ENCODE measurements around the gene PIH1D2. TPM values are rescaled to one million over a fixed set of nuclear protein-coding genes. Genes with fewer than 3 reads are reported as not detected.

Gene PIH1D2
- total and polyA plus RNA-seq, 2 of the 8 experiments (the other 6 are each of a cell fraction or from before 2014, with no cell fraction given) = 0.53 to 0.73 TPM

DNA sequence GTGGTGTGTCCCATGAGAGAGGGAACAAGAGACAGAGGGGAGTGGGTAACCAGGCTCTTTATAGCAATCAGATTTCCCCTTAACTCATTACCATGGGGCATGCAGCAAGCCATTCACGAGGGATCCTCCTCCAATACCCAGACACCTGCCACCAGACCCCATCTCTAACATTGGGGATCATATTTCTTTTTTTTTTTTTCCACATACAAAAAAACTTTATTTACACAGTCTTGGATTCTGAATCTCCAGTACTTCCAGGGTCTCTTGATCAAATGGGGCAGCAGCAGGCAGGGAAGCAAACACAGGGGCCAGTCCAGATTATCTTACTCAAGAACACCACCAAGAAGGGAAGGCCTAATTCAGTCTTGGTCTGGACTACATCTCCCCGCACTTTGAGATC is 44.4 kb downstream of the PIH1D2 start:
- H4K5ac ChIP-seq (ENCODE audit: insufficient read length, low read depth, low read length) = no peak overlapping the region
- no peak overlapping the region for H3K4me3 ChIP-seq (ENCODE audit: extremely low read depth in 1 of 4, insufficient read depth in 2 of 4, low read depth in 3 of 4, low read length in 4 of 4)
- CTCF ChIA-PET (ENCODE audit: partially characterized antibody) = no interaction called here
- WGBS, 2 experiments (ENCODE audit: extremely low coverage in 1 of 2, insufficient coverage in 1 of 2, insufficient read length in 1 of 2, insufficient replicate concordance in 2 of 2, low coverage in 1 of 2, low lambda C conversion rate in 2 of 2, missing lambda C conversion rate in 1 of 2) = 90% methylated on average over 2 of the region's 2 CpGs; no CpG with 5 or more reads in 1 of the 2 experiments
- no peak overlapping the region for H2BK12ac ChIP-seq (ENCODE audit: low read depth, low read length)
- no peak overlapping the region for H2AK5ac ChIP-seq (ENCODE audit: low read depth, low read length)
- H3K9ac ChIP-seq (replicated peaks in 1 of 4; ENCODE audit: extremely low read depth in 1 of 4, low read depth in 3 of 4, low read length in 3 of 4) = no peak overlapping the region
- no peaks in the 10 kb centered on the region for H3K79me1 ChIP-seq (ENCODE audit: low read depth, low read length)
- no peak overlapping the region for H2BK5ac ChIP-seq (ENCODE audit: low read depth, low read length)
- no peaks in the 10 kb centered on the region for H3K9me3 ChIP-seq (ENCODE audit: insufficient read depth in 2 of 2, low read depth in 1 of 2, low read length in 1 of 2)
- no peak overlapping the region for H3K23ac ChIP-seq (ENCODE audit: insufficient read length)
- peaks cover 5 to 10% of the 10 kb centered on the region in 2 experiments for H3K79me2 ChIP-seq (ENCODE audit: control insufficient read depth in 1 of 2, insufficient read depth in 2 of 2, low read length in 2 of 2)
- DNase-seq (ENCODE audit: low read depth in 1 of 2, low spot score in 2 of 2) (no peak), FAIRE-seq (no peak)
- peaks cover 13 to 56% (median 40%) of the 10 kb centered on the region in 4 experiments for H3K36me3 ChIP-seq (ENCODE audit: control insufficient read depth in 2 of 4, insufficient read depth in 4 of 4, low read length in 3 of 4)
- H3K4me1 ChIP-seq (replicated peaks in 1 of 4; ENCODE audit: control insufficient read depth in 3 of 4, insufficient read depth in 4 of 4, low read length in 3 of 4) = 0 out of 7 replicates have a peak, but pooled peaks cover 0 to 3% (median 0%) of the 10 kb centered on the region in 4 experiments
- POLR2A ChIA-PET (ENCODE audit: partially characterized antibody) = no interaction called here
- H3K56ac ChIP-seq (replicated peaks; ENCODE audit: insufficient read length, low read depth, low read length) = no peak overlapping the region
- peaks cover 7% of the 10 kb centered on the region for H3K23me2 ChIP-seq (ENCODE audit: low read depth, low read length)
- no peak overlapping the region for H3K4me2 ChIP-seq (ENCODE audit: insufficient read depth in 1 of 2, low read depth in 2 of 2, low read length in 2 of 2)
- no peak overlapping the region for H3K14ac ChIP-seq (ENCODE audit: insufficient read length)
- H4K8ac ChIP-seq (ENCODE audit: extremely low read depth, insufficient read depth, low read length) = no peak overlapping the region
- no peak overlapping the region for H4K91ac ChIP-seq (replicated peaks; ENCODE audit: insufficient read length, low read length)
- no peak overlapping the region for H3K18ac ChIP-seq (ENCODE audit: extremely low read depth, low read length)
- no peak overlapping the region for H2BK15ac ChIP-seq (ENCODE audit: low read length)
- H3K4ac ChIP-seq (replicated peaks; ENCODE audit: insufficient read length, low read depth, low read length) = no peak overlapping the region
- no peak overlapping the region for H3K27ac ChIP-seq (ENCODE audit: low read depth, low read length)
- H2BK120ac ChIP-seq (replicated peaks; ENCODE audit: low read depth, low read length) = no peak overlapping the region
- H2BK20ac ChIP-seq (ENCODE audit: low read length) = no peak overlapping the region
- H4K20me1 ChIP-seq (replicated peaks in 1 of 2; ENCODE audit: control insufficient read depth in 1 of 2, insufficient read depth in 2 of 2, low read length in 2 of 2) = peaks cover 0 to 3% of the 10 kb centered on the region in 2 experiments
- no peak overlapping the region for H2AFZ ChIP-seq (ENCODE audit: low read length)
- no peaks in the 10 kb centered on the region for H3K27me3 ChIP-seq (replicated peaks in 1 of 4; ENCODE audit: control insufficient read depth in 3 of 4, extremely low read depth in 1 of 4, insufficient read depth in 3 of 4, low read length in 3 of 4)
- TF ChIP-seq JUN (IDR thresholded peaks at IDR 0.05; ENCODE audit: low read depth, low read length) (no peak), CBX8 (IDR thresholded peaks at IDR 0.05; ENCODE audit: borderline replicate concordance, low read depth, low read length) (no peak), FOSL1 (IDR thresholded peaks at IDR 0.05; ENCODE audit: insufficient read depth, low read depth, low read length) (no peak), HDAC6 (IDR thresholded peaks at IDR 0.05; ENCODE audit: low read depth, low read length) (no peak), JUND (IDR thresholded peaks at IDR 0.05; ENCODE audit: low read length) (no peak), KDM1A (IDR thresholded peaks at IDR 0.05; ENCODE audit: borderline replicate concordance, low read length) (no peak), BACH1 (IDR thresholded peaks at IDR 0.05; ENCODE audit: low read length) (no peak), CBX5 (IDR thresholded peaks at IDR 0.05; ENCODE audit: low read depth, low read length) (no peak), TAF7 (optimal IDR thresholded peaks at IDR 0.05; ENCODE audit: borderline replicate concordance, low read depth, low read length) (no peak), CHD2 (IDR thresholded peaks at IDR 0.05; ENCODE audit: low read length) (no peak), SAP30 (IDR thresholded peaks at IDR 0.05; ENCODE audit: insufficient read depth, insufficient replicate concordance, low read length) (no peak), RXRA (IDR thresholded peaks at IDR 0.05; ENCODE audit: insufficient read depth, low read depth, low read length) (no peak), SUZ12 (IDR thresholded peaks at IDR 0.05; ENCODE audit: low read length) (no peak), TAF1 (IDR thresholded peaks at IDR 0.05; ENCODE audit: low read depth, low read length) (no peak)
- TF ChIP-seq, protein P1, sequence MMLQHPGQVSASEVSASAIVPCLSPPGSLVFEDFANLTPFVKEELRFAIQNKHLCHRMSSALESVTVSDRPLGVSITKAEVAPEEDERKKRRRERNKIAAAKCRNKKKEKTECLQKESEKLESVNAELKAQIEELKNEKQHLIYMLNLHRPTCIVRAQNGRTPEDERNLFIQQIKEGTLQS (IDR thresholded peaks at IDR 0.05; ENCODE audit: insufficient read depth, low read depth, low read length) = no peak

Measured in H1 (cell line).